Measurements from ENCODE around the gene APOL3.
"Not testable (repeated sequence)": the region's sequence is repeated elsewhere in the genome, so short reads cannot be mapped to it uniquely, and the experiment has no call there.

The APOL3 gene

GRCh38 chr22:36156515-36157419 lies 3.8 kb downstream of the APOL3 start:
- no peak for DNase-seq

DNA sequence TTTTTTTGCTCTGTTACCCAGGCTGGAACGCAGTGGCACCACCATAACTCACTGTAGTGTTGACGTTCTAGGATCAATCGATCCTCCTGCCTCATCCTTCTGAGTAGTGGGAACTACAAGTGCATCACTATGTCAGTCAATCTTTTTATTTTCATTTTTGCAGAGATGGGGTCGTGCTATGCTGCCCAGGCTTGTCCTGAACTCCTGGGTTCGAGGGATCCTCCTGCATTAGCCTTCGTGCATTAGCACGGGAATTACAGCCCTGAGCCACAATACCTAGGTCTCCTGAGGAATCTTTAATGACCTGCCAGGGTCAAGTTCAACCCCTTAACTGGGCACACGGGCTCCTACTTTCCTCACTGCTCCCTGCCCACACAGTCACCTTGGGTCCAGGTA lies 4.4 kb downstream of the APOL3 start:
- DNase-seq, result no peak

- no peak for DNase-seq
Observed at GRCh38 chr22:36155702-36156101, 4.9 kb downstream of the APOL3 start.

GRCh38 chr22:36154423-36154945 lies 6.1 kb downstream of the APOL3 start:
- no peak for DNase-seq

GRCh38 chr22:36153501-36154422 lies 6.8 kb downstream of the APOL3 start:
- no peak for DNase-seq

GRCh38 chr22:36152821-36153220 lies 7.7 kb downstream of the APOL3 start:
- DNase-seq, result not testable (repeated sequence)

- DNase-seq, result no peak
Observed at GRCh38 chr22:36152088-36152487, 8.5 kb downstream of the APOL3 start.

- DNase-seq, result no peak
Observed at GRCh38 chr22:36151006-36151595, 9.5 kb downstream of the APOL3 start.

DNA sequence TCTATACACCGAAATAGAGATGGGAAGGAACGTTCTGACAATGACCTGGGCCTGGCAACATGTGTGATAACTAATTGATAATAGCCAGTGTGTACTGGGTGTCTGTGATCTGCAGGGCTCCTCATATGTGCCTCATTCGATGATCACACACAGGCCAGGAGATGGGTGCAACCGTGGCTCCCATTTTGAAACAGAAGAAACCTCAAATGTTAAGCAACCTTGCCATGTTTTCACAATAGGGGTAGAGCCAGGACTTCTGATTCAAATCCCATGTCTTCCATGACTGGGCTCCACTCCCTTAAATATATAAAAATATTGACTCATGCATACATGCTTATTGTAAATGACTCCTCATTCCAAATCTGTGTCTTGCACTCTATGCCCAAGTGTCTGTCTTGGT lies 11.1 kb downstream of the APOL3 start:
- no peak for DNase-seq

DNA sequence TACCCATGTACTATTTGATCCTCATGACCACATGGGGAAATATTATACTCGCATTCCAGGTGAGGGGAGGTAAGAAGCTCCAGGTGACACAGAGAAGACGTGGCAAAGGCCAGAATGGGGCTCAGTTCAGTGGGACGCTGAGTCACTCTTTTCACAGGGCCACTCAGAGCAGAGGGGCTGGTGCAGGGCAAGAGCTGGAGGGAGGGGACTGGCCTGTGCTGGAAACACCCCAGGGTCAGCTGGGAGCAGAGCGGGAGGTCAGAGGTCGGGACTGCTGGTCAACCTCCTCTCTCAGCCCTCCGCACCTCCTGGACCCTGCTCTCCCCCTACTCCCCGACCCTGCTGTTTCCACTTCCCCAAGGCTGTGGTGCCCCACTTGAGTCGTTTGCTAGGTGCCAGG lies 12.1 kb downstream of the APOL3 start:
- no peak for DNase-seq

- no peak for DNase-seq
Observed at GRCh38 chr22:36147196-36147791, 13.3 kb downstream of the APOL3 start.

DNA sequence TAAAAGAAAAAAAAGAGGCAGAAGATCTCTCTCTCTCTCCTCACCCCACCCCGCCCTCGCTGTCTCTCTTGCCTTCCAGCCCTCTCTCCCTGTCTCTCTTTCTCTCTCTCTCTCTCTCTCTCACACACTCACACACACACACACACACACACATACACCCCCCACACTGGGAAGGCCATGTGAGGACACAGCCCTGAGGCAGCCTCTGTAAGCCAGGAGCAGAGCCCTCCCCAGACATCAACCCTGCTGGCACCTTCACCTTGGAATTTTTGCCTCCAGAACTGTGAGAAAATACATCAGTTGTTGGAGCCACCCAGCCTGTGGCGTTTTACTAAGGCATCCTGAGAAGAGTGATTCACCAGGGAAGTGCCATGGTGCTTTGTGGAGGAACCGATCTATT lies 14.7 kb downstream of the APOL3 start:
- DNase-seq, result no peak

GRCh38 chr22:36144886-36145541 lies 15.5 kb downstream of the APOL3 start:
- DNase-seq, result no peak

GRCh38 chr22:36143956-36144355 lies 16.6 kb downstream of the APOL3 start:
- DNase-seq, result no peak

GRCh38 chr22:36143066-36143815 lies 17.3 kb downstream of the APOL3 start:
- DNase-seq, result no peak

DNA sequence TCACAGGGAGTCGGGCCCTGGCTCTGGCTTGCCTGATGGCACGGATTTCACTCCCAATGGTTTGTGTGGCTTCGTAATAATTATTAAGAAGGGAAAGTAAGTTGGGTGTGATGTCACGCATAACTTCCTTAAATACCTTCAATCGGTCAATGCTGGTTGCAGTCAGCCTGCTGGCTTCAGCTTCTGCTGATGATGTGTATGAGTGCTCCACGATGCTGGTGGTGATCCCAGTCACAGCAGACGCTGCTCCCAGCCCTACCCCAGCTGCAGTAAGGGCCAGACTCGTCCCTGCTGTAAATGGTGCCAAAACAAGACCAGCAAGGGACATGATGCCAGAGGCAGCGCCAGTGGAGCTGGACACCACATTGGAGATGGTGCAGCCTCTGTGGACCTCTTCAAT lies 19.1 kb downstream of the APOL3 start:
- no peak for DNase-seq

GRCh38 chr22:36138709-36139108 lies 21.8 kb downstream of the APOL3 start:
- DNase-seq, result not testable (repeated sequence)

- DNase-seq, result no peak
Observed at GRCh38 chr22:36136988-36137387, 23.6 kb downstream of the APOL3 start.

DNA sequence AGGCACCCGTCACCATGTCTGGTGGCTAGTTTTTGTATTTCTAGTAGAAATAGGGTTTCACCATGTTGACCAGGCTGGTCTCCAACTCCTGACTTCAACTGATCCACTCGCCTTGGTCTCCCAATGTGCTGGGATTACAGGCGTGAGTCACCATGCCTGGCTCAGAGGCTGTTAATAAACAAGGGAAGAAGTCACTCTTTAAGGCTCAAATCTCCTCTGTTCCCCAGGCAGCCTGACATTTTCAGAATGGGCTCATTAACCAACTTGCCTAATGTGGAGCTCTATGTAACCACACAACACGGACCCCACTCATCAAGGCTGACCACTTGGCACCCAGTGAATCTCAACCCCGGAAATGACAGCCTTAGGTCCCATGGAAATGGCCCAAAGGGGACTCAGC lies 24.1 kb downstream of the APOL3 start:
- DNase-seq, result no peak

DNA sequence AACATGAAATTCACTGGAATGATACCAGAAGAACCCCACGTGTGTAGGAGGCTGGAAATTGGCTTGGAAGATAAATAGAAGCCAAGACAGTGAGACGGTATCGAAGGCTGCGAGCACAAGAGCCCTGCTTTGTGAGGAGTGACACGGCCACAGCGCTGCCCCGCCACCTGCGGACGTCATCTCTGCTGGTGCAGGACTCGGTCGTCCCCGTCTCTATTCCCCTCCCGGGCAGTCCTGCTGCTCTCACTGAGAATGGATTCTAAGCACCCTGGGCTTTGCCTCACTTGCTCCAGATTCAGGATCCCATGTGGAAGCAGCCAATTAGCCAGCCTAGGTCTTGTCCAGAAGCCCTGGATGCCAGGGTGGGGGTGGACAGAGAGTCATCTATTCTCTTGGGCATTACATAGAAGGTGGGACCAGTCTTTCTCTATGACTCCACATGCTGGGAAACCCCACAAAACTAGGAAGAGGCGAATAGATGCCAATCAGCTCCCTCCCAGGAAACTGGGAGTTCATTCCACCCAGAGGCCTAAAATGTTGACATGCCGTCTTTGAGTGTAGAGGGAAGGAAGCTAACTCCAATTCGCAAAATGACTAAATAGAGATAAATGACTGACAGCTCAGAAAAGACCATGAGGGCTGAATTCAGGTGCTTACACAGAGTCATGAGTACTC lies 25.1 kb downstream of the APOL3 start:
- no peak for DNase-seq

- no peak for DNase-seq
Observed at GRCh38 chr22:36134182-36134581, 26.4 kb downstream of the APOL3 start.

Measured in NCI-H1105 (cell line).